ENCODE data around the gene PTPRK. TPM values are rescaled to one million over a fixed set of nuclear protein-coding genes. Genes with fewer than 3 reads are reported as not detected.

The PTPRK gene
- total and polyA plus RNA-seq, 2 donors (not counting 1 experiment from before 2014, with no cell fraction given): 16.2 to 18.7 TPM

GRCh38 chr6:128432394-128432793 is 88.0 kb downstream of the PTPRK start:
- H3K79me2 ChIP-seq (ENCODE audit: control insufficient read depth, insufficient read depth, low read length): no peaks in the 10 kb centered on the region
- TF ChIP-seq EZH2 (IDR thresholded peaks at IDR 0.05; ENCODE audit: borderline replicate concordance, insufficient read depth, low read depth, low read length, poor library complexity, severe bottlenecking) (no peak), CTCF (IDR thresholded peaks at IDR 0.05) (no peak)

DNA sequence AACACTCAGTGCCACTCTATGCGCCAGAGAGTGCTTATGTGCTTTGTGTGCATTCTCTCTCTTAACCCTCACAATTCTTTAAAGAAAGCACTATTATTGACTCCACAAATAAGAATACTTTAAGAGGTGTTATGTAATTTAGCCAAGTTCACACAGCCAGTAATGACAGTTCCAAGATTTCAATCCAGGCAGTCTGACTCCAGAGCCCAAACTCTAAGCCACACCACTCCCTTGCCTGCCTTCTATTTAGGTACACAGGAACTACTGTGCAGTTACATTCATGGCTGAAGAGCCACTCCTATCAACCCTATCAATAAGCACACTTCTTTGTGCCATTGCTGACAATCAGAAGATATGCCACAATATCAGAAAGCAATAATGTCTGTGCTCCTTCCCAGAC is 93.3 kb downstream of the PTPRK start:
- POLR2A ChIA-PET: no interaction called here
- ATAC-seq (ENCODE audit: low read depth): no peak

More at GRCh38 chr6:128432394-128432793, 88.0 kb downstream of the PTPRK start:
- Mint-ChIP-seq H3K9me3 (ENCODE audit: insufficient read depth) (peaks cover 2% of the 10 kb centered on the region), H3K27me3 (no peaks in the 10 kb centered on the region), H3K4me1 (no peaks in the 10 kb centered on the region), H3K4me3 (no peak overlapping the region), H3K27ac (no peak overlapping the region)
- CTCF ChIA-PET: no interaction called here
- Histone ChIP-seq H4K20me1 (ENCODE audit: control insufficient read depth, insufficient read depth, low read length, poor library complexity, severe bottlenecking) (no peaks in the 10 kb centered on the region), H3K27me3 (replicated peaks in 1 of 4; ENCODE audit: control extremely low read depth in 1 of 4, control insufficient read depth in 3 of 4, insufficient read depth in 4 of 4, low read length in 3 of 4) (no peaks in the 10 kb centered on the region), H3K4me2 (replicated peaks; ENCODE audit: low read depth, low read length, poor library complexity, severe bottlenecking) (no peak overlapping the region), H3K9me3 (ENCODE audit: control extremely low read depth in 1 of 3, control insufficient read depth in 2 of 3, insufficient read depth in 1 of 3, low read length in 2 of 3) (peaks cover 0 to 5% (median 0%) of the 10 kb centered on the region in 3 donors), H3K4me1 (ENCODE audit: control insufficient read depth in 2 of 2, insufficient read depth in 2 of 2, low read length in 2 of 2) (no peaks in the 10 kb centered on the region), H3K27ac (ENCODE audit: low read length in 2 of 2) (no peak overlapping the region), H3K36me3 (replicated peaks in 1 of 2; ENCODE audit: control extremely low read depth in 1 of 2, control insufficient read depth in 1 of 2, extremely low read depth in 1 of 2, insufficient read depth in 2 of 2, low read length in 1 of 2) (no peaks in the 10 kb centered on the region), H3K9ac (ENCODE audit: low read length) (no peak overlapping the region), H3K4me3 (ENCODE audit: control extremely low read depth in 1 of 5, extremely low read depth in 1 of 5, insufficient read depth in 1 of 5, low read depth in 2 of 5, low read length in 4 of 5) (no peak overlapping the region), H2AFZ (ENCODE audit: insufficient read depth, low read depth, low read length, poor library complexity, severe bottlenecking) (no peak overlapping the region)
- no peak for DNase-seq
- no peak for ATAC-seq (ENCODE audit: low read depth)
- POLR2A ChIA-PET: no interaction called here
- intact Hi-C loops (cut with micrococcal nuclease): no loop called here

More for the DNA sequence above, 93.3 kb downstream of the PTPRK start:
- TF ChIP-seq EZH2 (IDR thresholded peaks at IDR 0.05; ENCODE audit: borderline replicate concordance, insufficient read depth, low read depth, low read length, poor library complexity, severe bottlenecking) (no peak), CTCF (IDR thresholded peaks at IDR 0.05) (no peak)
- no peak overlapping the region for H3K4me2 ChIP-seq (replicated peaks; ENCODE audit: low read depth, low read length, poor library complexity, severe bottlenecking)
- CTCF ChIA-PET: no interaction called here
- Mint-ChIP-seq H3K27me3 (no peaks in the 10 kb centered on the region), H3K9me3 (ENCODE audit: insufficient read depth) (no peaks in the 10 kb centered on the region), H3K4me1 (no peaks in the 10 kb centered on the region), H3K27ac (no peak overlapping the region), H3K4me3 (no peak overlapping the region)
- no peaks in the 10 kb centered on the region for H4K20me1 ChIP-seq (ENCODE audit: control insufficient read depth, insufficient read depth, low read length, poor library complexity, severe bottlenecking)
- H3K4me3 ChIP-seq (ENCODE audit: control extremely low read depth in 1 of 5, extremely low read depth in 1 of 5, insufficient read depth in 1 of 5, low read depth in 2 of 5, low read length in 4 of 5): no peak overlapping the region
- H3K9ac ChIP-seq (ENCODE audit: low read length): no peak overlapping the region
- no peaks in the 10 kb centered on the region for H3K36me3 ChIP-seq (replicated peaks in 1 of 2; ENCODE audit: control extremely low read depth in 1 of 2, control insufficient read depth in 1 of 2, extremely low read depth in 1 of 2, insufficient read depth in 2 of 2, low read length in 1 of 2)
- no peaks in the 10 kb centered on the region for H3K79me2 ChIP-seq (ENCODE audit: control insufficient read depth, insufficient read depth, low read length)
- H3K9me3 ChIP-seq (ENCODE audit: control extremely low read depth in 1 of 3, control insufficient read depth in 2 of 3, insufficient read depth in 1 of 3, low read length in 2 of 3): no peaks in the 10 kb centered on the region
- intact Hi-C loops (cut with micrococcal nuclease): no loop called here
- no peak overlapping the region for H2AFZ ChIP-seq (ENCODE audit: insufficient read depth, low read depth, low read length, poor library complexity, severe bottlenecking)
- H3K27me3 ChIP-seq (replicated peaks in 1 of 4; ENCODE audit: control extremely low read depth in 1 of 4, control insufficient read depth in 3 of 4, insufficient read depth in 4 of 4, low read length in 3 of 4): no peaks in the 10 kb centered on the region
- H3K4me1 ChIP-seq (ENCODE audit: control insufficient read depth in 2 of 2, insufficient read depth in 2 of 2, low read length in 2 of 2): no peaks in the 10 kb centered on the region
- no peak for DNase-seq
- H3K27ac ChIP-seq (ENCODE audit: low read length in 2 of 2): no peak overlapping the region
- no CpG with 5 or more reads among the region's 1 CpG for WGBS (ENCODE audit: insufficient coverage)
